ENCODE measurements around the gene AKNAD1.

The AKNAD1 gene

GRCh38 chr1:108767708-108768107 lies 89.2 kb downstream of the AKNAD1 start:
- peaks cover 32 to 59% (median 56%) of the 10 kb centered on the region in 3 donors for H3K36me3 ChIP-seq
- H3K4me3 ChIP-seq: no peak overlapping the region
- no peak for TF ChIP-seq CTCF (IDR thresholded peaks at IDR 0.05)
- no peaks in the 10 kb centered on the region for H3K4me1 ChIP-seq
- H3K9me3 ChIP-seq: no peaks in the 10 kb centered on the region
- intact Hi-C loops (cut with DNase I; ENCODE audit: low total_unique reads): no loop called here
- H3K27ac ChIP-seq: no peak overlapping the region
- H3K27me3 ChIP-seq: no peaks in the 10 kb centered on the region
- no peak for DNase-seq

GRCh38 chr1:108767115-108767514 lies 89.8 kb downstream of the AKNAD1 start:
- Histone ChIP-seq H3K4me1 (no peaks in the 10 kb centered on the region), H3K36me3 (peaks cover 33 to 61% (median 59%) of the 10 kb centered on the region in 3 donors), H3K9me3 (no peaks in the 10 kb centered on the region), H3K27me3 (no peaks in the 10 kb centered on the region), H3K4me3 (no peak overlapping the region), H3K27ac (no peak overlapping the region)
- no peak for DNase-seq
- intact Hi-C loops (cut with DNase I; ENCODE audit: low total_unique reads): no loop called here
- TF ChIP-seq CTCF (IDR thresholded peaks at IDR 0.05): no peak

Data from tibial artery (tissue), 4 donors.